ENCODE measurements around the gene TMEM132D. TPM values are rescaled to one million over a fixed set of nuclear protein-coding genes. Genes with fewer than 3 reads are reported as not detected.

TMEM132D gene
- total and polyA plus RNA-seq, 2 experiments from 2014 or later, result 2.0 to 2.4 TPM

- Histone ChIP-seq H3K9me2 (replicated peaks; ENCODE audit: insufficient read depth) (no peaks in the 10 kb centered on the region), H2AFZ (no peak overlapping the region), H3K27ac (peak overlapping the region; percentile 91), H4K20me1 (ENCODE audit: insufficient read depth, poor library complexity, severe bottlenecking) (no peaks in the 10 kb centered on the region), H3K36me3 (replicated peaks; ENCODE audit: insufficient read depth, low read depth) (no peaks in the 10 kb centered on the region), H3K4me2 (peak overlapping the region; percentile 65), H3K9me3 (ENCODE audit: low read depth) (no peaks in the 10 kb centered on the region), H3K4me1 (ENCODE audit: insufficient read depth) (peaks cover 9% of the 10 kb centered on the region), H3K4me3 (no peak overlapping the region), H3K27me3 (no peaks in the 10 kb centered on the region), H3K79me2 (no peaks in the 10 kb centered on the region)
- DNase-seq (ENCODE audit: low spot score), result peak; percentile 86
- TF ChIP-seq, protein P1, sequence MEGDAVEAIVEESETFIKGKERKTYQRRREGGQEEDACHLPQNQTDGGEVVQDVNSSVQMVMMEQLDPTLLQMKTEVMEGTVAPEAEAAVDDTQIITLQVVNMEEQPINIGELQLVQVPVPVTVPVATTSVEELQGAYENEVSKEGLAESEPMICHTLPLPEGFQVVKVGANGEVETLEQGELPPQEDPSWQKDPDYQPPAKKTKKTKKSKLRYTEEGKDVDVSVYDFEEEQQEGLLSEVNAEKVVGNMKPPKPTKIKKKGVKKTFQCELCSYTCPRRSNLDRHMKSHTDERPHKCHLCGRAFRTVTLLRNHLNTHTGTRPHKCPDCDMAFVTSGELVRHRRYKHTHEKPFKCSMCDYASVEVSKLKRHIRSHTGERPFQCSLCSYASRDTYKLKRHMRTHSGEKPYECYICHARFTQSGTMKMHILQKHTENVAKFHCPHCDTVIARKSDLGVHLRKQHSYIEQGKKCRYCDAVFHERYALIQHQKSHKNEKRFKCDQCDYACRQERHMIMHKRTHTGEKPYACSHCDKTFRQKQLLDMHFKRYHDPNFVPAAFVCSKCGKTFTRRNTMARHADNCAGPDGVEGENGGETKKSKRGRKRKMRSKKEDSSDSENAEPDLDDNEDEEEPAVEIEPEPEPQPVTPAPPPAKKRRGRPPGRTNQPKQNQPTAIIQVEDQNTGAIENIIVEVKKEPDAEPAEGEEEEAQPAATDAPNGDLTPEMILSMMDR (IDR thresholded peaks at IDR 0.05; ENCODE audit: poor library complexity), result no peak
- TF ChIP-seq EZH2phosphoT487 (IDR thresholded peaks at IDR 0.05; ENCODE audit: low read depth, severe bottlenecking, unreplicated experiment) (no peak), EZH2 (IDR thresholded peaks at IDR 0.05; ENCODE audit: borderline replicate concordance) (no peak)
- WGBS (ENCODE audit: low lambda C conversion rate, missing lambda C conversion rate), result 46% methylated on average over 13 of the region's 13 CpGs
Measured at GRCh38 chr12:129530984-129531383, 372.8 kb downstream of the TMEM132D start.

DNA sequence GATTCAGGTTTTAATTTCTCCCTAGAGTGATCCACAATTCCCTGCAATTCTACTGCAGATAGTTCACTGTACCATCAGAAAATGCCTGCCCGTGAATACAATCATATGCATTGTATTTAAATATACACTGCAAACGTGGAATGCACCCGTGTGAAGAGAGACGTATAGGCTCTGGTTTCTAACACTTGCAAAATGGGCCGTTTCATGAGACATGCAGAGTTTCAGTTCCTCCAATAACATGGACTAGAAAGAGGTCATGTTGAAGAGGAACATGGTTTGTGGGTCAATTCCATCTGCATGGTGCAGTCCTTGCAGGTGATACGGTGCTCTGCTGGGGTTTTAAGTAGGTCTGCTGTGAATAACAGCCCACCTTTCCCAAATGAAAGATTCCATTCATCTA is 373.3 kb downstream of the TMEM132D start:
- Histone ChIP-seq H3K4me3 (peak overlapping the region; percentile 20), H3K9me3 (ENCODE audit: low read depth) (no peaks in the 10 kb centered on the region), H3K27me3 (no peaks in the 10 kb centered on the region), H3K27ac (peak overlapping the region; percentile 83), H3K36me3 (replicated peaks; ENCODE audit: insufficient read depth, low read depth) (no peaks in the 10 kb centered on the region), H3K79me2 (no peaks in the 10 kb centered on the region), H3K4me2 (peak overlapping the region; percentile 65), H3K9me2 (replicated peaks; ENCODE audit: insufficient read depth) (no peaks in the 10 kb centered on the region), H3K4me1 (ENCODE audit: insufficient read depth) (peaks cover 9% of the 10 kb centered on the region), H2AFZ (no peak overlapping the region), H4K20me1 (ENCODE audit: insufficient read depth, poor library complexity, severe bottlenecking) (no peaks in the 10 kb centered on the region)
- 65% methylated on average over 6 of the region's 6 CpGs for WGBS (ENCODE audit: low lambda C conversion rate, missing lambda C conversion rate)
- TF ChIP-seq EZH2 (IDR thresholded peaks at IDR 0.05; ENCODE audit: borderline replicate concordance) (no peak), EZH2phosphoT487 (IDR thresholded peaks at IDR 0.05; ENCODE audit: low read depth, severe bottlenecking, unreplicated experiment) (no peak)
- TF ChIP-seq, protein P1 (IDR thresholded peaks at IDR 0.05; ENCODE audit: poor library complexity), result no peak
- DNase-seq (ENCODE audit: low spot score), result no peak

DNA sequence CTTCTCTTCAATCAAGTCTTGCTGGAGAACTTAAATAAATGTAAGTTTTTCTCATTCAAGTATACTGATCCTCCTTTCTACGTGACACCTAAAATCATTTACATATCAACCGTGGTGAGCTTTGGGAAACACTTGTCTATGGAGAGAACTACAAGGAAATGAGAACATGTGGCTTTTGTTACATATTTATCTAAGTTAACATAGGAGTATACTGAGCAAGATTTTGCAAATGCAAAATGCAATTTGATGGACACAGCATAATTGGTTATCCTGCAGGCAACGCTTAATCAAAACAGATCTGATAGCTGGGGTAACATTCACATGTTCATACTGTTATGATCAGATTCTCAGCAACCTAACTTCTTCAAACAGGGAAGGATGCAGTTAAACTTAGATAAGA is 376.3 kb downstream of the TMEM132D start:
- H4K20me1 ChIP-seq (ENCODE audit: insufficient read depth, poor library complexity, severe bottlenecking), result no peaks in the 10 kb centered on the region
- no peak overlapping the region for H3K4me2 ChIP-seq
- H2AFZ ChIP-seq, result no peak overlapping the region
- peaks cover 6% of the 10 kb centered on the region for H3K4me1 ChIP-seq (ENCODE audit: insufficient read depth)
- H3K9me3 ChIP-seq (ENCODE audit: low read depth), result no peaks in the 10 kb centered on the region
- TF ChIP-seq, protein P1 (IDR thresholded peaks at IDR 0.05; ENCODE audit: poor library complexity), result no peak
- TF ChIP-seq EZH2 (IDR thresholded peaks at IDR 0.05; ENCODE audit: borderline replicate concordance) (no peak), EZH2phosphoT487 (IDR thresholded peaks at IDR 0.05; ENCODE audit: low read depth, severe bottlenecking, unreplicated experiment) (no peak)
- no peaks in the 10 kb centered on the region for H3K36me3 ChIP-seq (replicated peaks; ENCODE audit: insufficient read depth, low read depth)
- H3K9me2 ChIP-seq (replicated peaks; ENCODE audit: insufficient read depth), result no peaks in the 10 kb centered on the region
- H3K27me3 ChIP-seq, result no peaks in the 10 kb centered on the region
- no peaks in the 10 kb centered on the region for H3K79me2 ChIP-seq
- H3K4me3 ChIP-seq, result no peak overlapping the region
- no peak overlapping the region for H3K27ac ChIP-seq
- whole genome bisulfite sequencing (ENCODE audit: low lambda C conversion rate, missing lambda C conversion rate), result 70% methylated on average over 3 of the region's 3 CpGs
- no peak for DNase-seq (ENCODE audit: low spot score)

- no peaks in the 10 kb centered on the region for H3K4me1 ChIP-seq (ENCODE audit: insufficient read depth)
- WGBS (ENCODE audit: low lambda C conversion rate, missing lambda C conversion rate), result 74% methylated on average over 2 of the region's 2 CpGs
- no peak overlapping the region for H3K4me2 ChIP-seq
- no peaks in the 10 kb centered on the region for H3K79me2 ChIP-seq
- H3K27ac ChIP-seq, result no peak overlapping the region
- no peak overlapping the region for H2AFZ ChIP-seq
- H3K9me3 ChIP-seq (ENCODE audit: low read depth), result no peaks in the 10 kb centered on the region
- H4K20me1 ChIP-seq (ENCODE audit: insufficient read depth, poor library complexity, severe bottlenecking), result no peaks in the 10 kb centered on the region
- no peak for DNase-seq (ENCODE audit: low spot score)
- H3K27me3 ChIP-seq, result no peaks in the 10 kb centered on the region
- no peaks in the 10 kb centered on the region for H3K9me2 ChIP-seq (replicated peaks; ENCODE audit: insufficient read depth)
- H3K4me3 ChIP-seq, result no peak overlapping the region
- no peaks in the 10 kb centered on the region for H3K36me3 ChIP-seq (replicated peaks; ENCODE audit: insufficient read depth, low read depth)
- TF ChIP-seq, protein P1 (IDR thresholded peaks at IDR 0.05; ENCODE audit: poor library complexity), result no peak
- TF ChIP-seq EZH2 (IDR thresholded peaks at IDR 0.05; ENCODE audit: borderline replicate concordance) (no peak), EZH2phosphoT487 (IDR thresholded peaks at IDR 0.05; ENCODE audit: low read depth, severe bottlenecking, unreplicated experiment) (no peak)
Measured at GRCh38 chr12:129523621-129524020, 380.2 kb downstream of the TMEM132D start.
